Breast epithelium (tissue), 3 donors: Measurements from ENCODE around the gene COL6A1.

Experiments
- POLR2A ChIP-seq: fragments of 450-650 bp; IDR thresholded peaks from one replicate; pipeline ENCODE4 v1.6.1; 2016; ENCODE audit warnings: antibody characterized with exemption, mild to moderate bottlenecking, moderate library complexity
- TF ChIP-seq, protein P1 (sequence below), 3 donors: fragments of 450-650 bp; IDR thresholded peaks; one replicate each; pipeline ENCODE4 v1.5.1; 2016 to 2017; ENCODE audit warnings: antibody characterized with exemption in 3 of 3, mild to moderate bottlenecking in 3 of 3, moderate library complexity in 3 of 3

DNA sequence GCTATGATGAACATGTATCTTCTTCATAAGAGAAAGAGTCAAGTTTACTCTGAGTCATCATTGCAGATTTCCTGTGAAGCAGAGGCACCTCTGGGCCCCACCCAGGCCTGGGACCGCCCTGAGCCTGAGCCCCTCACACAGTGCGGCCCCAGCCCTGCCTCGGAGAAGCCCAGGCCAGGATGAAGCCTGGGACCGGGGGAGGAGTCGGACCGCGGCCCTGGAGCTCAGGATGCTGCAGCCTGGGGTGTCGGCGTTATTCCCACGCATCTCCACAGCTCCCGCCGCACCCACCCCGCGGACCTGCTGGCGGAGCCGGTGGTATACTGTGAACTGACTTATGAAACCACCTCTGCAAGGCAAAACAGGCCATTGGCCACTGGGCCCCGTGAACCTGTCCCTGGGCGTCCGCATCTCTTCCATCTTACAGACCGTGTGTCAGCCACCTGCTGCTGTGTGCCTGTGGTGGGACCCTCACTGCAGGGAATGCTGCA is 2.4 kb upstream of the COL6A1 start:
- TF ChIP-seq POLR2A, result no peak
- TF ChIP-seq, protein P1, sequence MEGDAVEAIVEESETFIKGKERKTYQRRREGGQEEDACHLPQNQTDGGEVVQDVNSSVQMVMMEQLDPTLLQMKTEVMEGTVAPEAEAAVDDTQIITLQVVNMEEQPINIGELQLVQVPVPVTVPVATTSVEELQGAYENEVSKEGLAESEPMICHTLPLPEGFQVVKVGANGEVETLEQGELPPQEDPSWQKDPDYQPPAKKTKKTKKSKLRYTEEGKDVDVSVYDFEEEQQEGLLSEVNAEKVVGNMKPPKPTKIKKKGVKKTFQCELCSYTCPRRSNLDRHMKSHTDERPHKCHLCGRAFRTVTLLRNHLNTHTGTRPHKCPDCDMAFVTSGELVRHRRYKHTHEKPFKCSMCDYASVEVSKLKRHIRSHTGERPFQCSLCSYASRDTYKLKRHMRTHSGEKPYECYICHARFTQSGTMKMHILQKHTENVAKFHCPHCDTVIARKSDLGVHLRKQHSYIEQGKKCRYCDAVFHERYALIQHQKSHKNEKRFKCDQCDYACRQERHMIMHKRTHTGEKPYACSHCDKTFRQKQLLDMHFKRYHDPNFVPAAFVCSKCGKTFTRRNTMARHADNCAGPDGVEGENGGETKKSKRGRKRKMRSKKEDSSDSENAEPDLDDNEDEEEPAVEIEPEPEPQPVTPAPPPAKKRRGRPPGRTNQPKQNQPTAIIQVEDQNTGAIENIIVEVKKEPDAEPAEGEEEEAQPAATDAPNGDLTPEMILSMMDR (IDR thresholded peaks at IDR 0.05), result no peak
